Activated naive CD8-positive, alpha-beta T cell (primary cell): ENCODE measurements around the gene HMCES.
"Not testable (repeated sequence)": the region's sequence is repeated elsewhere in the genome, so short reads cannot be mapped to it uniquely, and the experiment has no call there.

ENCODE experiments used
- H3K27ac Mint-ChIP-seq: one replicate; pipeline ENCODE4 v1.8.0; 2021; ENCODE audit warnings: mixed read lengths
- H3K27me3 Mint-ChIP-seq: one replicate; pipeline ENCODE4 v1.8.0; 2021; ENCODE audit warnings: mixed read lengths
- H3K36me3 Mint-ChIP-seq: one replicate; pipeline ENCODE4 v1.8.0; 2021; ENCODE audit warnings: mixed read lengths
- H3K4me1 Mint-ChIP-seq: one replicate; pipeline ENCODE4 v1.8.0; 2021; ENCODE audit warnings: low read depth, mixed read lengths
- H3K4me3 Mint-ChIP-seq: one replicate; pipeline ENCODE4 v1.8.0; 2021; ENCODE audit warnings: mild to moderate bottlenecking, mixed read lengths
- H3K9me3 Mint-ChIP-seq: one replicate; pipeline ENCODE4 v1.8.0; 2021; ENCODE audit warnings: low read depth, mixed read lengths

HMCES gene

GRCh38 chr3:129248286-129248979, 30.2 kb upstream of the HMCES start:
- Mint-ChIP-seq H3K27me3 (no peaks in the 10 kb centered on the region), H3K36me3 (peaks cover 6% of the 10 kb centered on the region), H3K4me3 (peak overlapping the region; percentile 97), H3K4me1 (peaks cover 39% of the 10 kb centered on the region), H3K27ac (peak overlapping the region; percentile 93), H3K9me3 (no peaks in the 10 kb centered on the region)

- Mint-ChIP-seq H3K27me3 (no peaks in the 10 kb centered on the region), H3K4me1 (peaks cover 40% of the 10 kb centered on the region), H3K9me3 (no peaks in the 10 kb centered on the region), H3K27ac (peak within 1 kb of the TSS; percentile 93), H3K36me3 (peaks cover 7% of the 10 kb centered on the region), H3K4me3 (peak within 1 kb of the TSS; percentile 97)
These were observed 29.2 kb upstream of the HMCES start, which contains the start of gene COPG1 for GRCh38 chr3:129249284-129250065. COPG1 (plus strand) TSS chr3:129249606; CDS start chr3:129249710, 104 bp downstream.

GRCh38 chr3:129252748-129253147, 25.9 kb upstream of the HMCES start:
- Mint-ChIP-seq H3K36me3 (peaks cover 7% of the 10 kb centered on the region), H3K4me1 (peaks cover 29% of the 10 kb centered on the region), H3K4me3 (no peak overlapping the region), H3K9me3 (no peaks in the 10 kb centered on the region), H3K27me3 (no peaks in the 10 kb centered on the region), H3K27ac (no peak overlapping the region)

- Mint-ChIP-seq H3K27ac (no peak overlapping the region), H3K9me3 (no peaks in the 10 kb centered on the region), H3K36me3 (peaks cover 7% of the 10 kb centered on the region)
These were observed 24.0 kb upstream of the HMCES start for GRCh38 chr3:129254536-129255230.

DNA sequence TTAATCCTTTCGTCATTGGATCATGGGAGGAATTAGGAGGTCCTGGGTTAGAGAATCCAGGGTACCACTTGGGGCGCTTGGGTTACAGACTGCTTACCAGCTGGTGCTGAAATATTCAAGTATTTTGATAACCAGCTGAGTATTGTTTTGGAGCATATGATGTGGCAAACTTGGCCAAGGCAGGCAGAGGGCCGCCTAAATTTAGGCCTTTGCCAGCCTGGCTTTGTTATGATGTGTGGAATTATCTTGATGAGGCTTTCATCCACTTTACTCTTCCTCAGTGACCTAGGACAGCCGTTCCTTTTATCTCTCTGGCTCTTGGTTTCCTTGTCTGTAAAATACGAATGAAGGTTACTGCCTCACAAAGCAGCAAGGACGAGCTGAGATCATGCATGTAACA, 22.4 kb upstream of the HMCES start:
- no peaks in the 10 kb centered on the region for H3K27me3 Mint-ChIP-seq
- peaks cover 12% of the 10 kb centered on the region for H3K4me1 Mint-ChIP-seq
- peaks cover 4% of the 10 kb centered on the region for H3K36me3 Mint-ChIP-seq
- H3K9me3 Mint-ChIP-seq: no peaks in the 10 kb centered on the region
- H3K4me3 Mint-ChIP-seq: no peak overlapping the region
- H3K27ac Mint-ChIP-seq: no peak overlapping the region

More at GRCh38 chr3:129254536-129255230, 24.0 kb upstream of the HMCES start:
- peaks cover 20% of the 10 kb centered on the region for H3K4me1 Mint-ChIP-seq
- no peaks in the 10 kb centered on the region for H3K27me3 Mint-ChIP-seq
- H3K4me3 Mint-ChIP-seq: no peak overlapping the region

GRCh38 chr3:129257609-129258008, 21.1 kb upstream of the HMCES start:
- H3K36me3 Mint-ChIP-seq: peaks cover 4% of the 10 kb centered on the region
- no peak overlapping the region for H3K4me3 Mint-ChIP-seq
- peaks cover 8% of the 10 kb centered on the region for H3K4me1 Mint-ChIP-seq
- H3K27ac Mint-ChIP-seq: no peak overlapping the region
- H3K27me3 Mint-ChIP-seq: no peaks in the 10 kb centered on the region
- no peaks in the 10 kb centered on the region for H3K9me3 Mint-ChIP-seq

GRCh38 chr3:129259612-129260477, 18.8 kb upstream of the HMCES start:
- Mint-ChIP-seq H3K4me3 (no peak overlapping the region), H3K9me3 (no peaks in the 10 kb centered on the region), H3K4me1 (peaks cover 7% of the 10 kb centered on the region), H3K36me3 (peaks cover 6% of the 10 kb centered on the region), H3K27me3 (no peaks in the 10 kb centered on the region), H3K27ac (peak overlapping the region; percentile 41)

- peaks cover 7% of the 10 kb centered on the region for H3K4me1 Mint-ChIP-seq
- H3K9me3 Mint-ChIP-seq: no peaks in the 10 kb centered on the region
- H3K27me3 Mint-ChIP-seq: no peaks in the 10 kb centered on the region
- no peak overlapping the region for H3K4me3 Mint-ChIP-seq
- H3K27ac Mint-ChIP-seq: no peak overlapping the region
- peaks cover 6% of the 10 kb centered on the region for H3K36me3 Mint-ChIP-seq
These were observed 18.1 kb upstream of the HMCES start for GRCh38 chr3:129260606-129261005.

DNA sequence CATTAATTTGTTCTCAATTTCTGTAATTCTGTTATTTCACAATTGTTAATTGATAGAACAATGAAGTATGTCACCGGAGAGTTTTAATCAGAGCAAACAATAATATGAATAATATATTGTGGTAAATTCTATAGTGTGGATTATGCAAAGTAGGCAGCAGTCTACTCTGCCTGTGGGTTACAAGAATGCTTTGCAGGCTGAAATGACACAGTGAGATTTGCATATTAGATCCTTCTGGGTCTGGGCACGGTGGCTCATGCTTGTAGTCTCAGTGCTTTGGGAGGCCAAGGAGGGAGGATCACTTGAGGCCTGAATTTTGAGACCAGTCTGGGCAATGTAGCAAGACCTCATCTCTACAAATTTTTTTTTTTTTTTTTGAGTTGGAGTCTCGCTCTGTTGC, 16.8 kb upstream of the HMCES start:
- no peaks in the 10 kb centered on the region for H3K9me3 Mint-ChIP-seq
- peaks cover 7% of the 10 kb centered on the region for H3K4me1 Mint-ChIP-seq
- no peaks in the 10 kb centered on the region for H3K27me3 Mint-ChIP-seq
- peaks cover 6% of the 10 kb centered on the region for H3K36me3 Mint-ChIP-seq
- no peak overlapping the region for H3K27ac Mint-ChIP-seq
- no peak overlapping the region for H3K4me3 Mint-ChIP-seq

GRCh38 chr3:129263161-129263910, 15.3 kb upstream of the HMCES start:
- Mint-ChIP-seq H3K27me3 (no peaks in the 10 kb centered on the region), H3K4me1 (peaks cover 7% of the 10 kb centered on the region), H3K4me3 (no peak overlapping the region), H3K36me3 (peaks cover 6% of the 10 kb centered on the region), H3K9me3 (no peaks in the 10 kb centered on the region), H3K27ac (no peak overlapping the region)

DNA sequence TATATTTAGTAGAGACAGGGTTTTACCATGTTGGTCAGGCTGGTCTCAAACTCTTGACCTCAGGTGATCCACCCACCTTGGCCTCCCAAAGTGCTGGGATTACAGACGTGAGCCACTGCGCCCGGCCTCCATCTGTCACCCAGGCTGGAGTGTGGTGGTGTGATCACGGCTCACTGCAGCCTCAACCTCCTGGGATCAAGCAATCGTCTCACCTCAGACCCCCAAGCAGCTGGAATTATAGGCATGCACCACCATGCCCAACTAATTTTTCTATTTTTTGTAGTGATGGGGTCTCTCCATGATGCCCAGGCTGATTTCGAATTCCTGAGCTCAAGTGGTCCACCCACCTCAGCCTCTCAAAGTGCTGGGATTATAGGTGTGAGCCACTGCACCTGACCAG, 13.7 kb upstream of the HMCES start:
- not testable (repeated sequence) for H3K36me3 Mint-ChIP-seq, H3K9me3 Mint-ChIP-seq, H3K27ac Mint-ChIP-seq, H3K27me3 Mint-ChIP-seq, H3K4me1 Mint-ChIP-seq, H3K4me3 Mint-ChIP-seq

DNA sequence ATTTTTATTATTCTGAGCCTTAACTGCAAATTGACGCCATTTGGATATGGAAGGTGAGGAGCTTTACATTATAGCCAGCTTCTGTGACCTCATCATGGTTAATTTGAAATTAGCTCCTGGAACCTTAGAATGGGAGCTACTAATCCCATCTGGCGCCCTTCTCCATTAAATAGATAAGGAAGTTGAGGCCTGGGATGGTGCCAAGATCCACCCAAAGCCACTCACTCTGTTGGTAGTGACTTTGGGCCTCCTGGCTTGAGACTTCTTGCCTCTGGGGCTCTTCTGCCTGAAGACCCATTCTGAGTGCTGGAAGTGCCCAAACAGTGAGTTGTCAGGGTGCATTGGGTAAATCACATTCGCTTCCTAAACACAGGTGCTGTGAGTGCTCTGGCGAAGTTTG, 12.0 kb upstream of the HMCES start:
- Mint-ChIP-seq H3K27me3 (no peaks in the 10 kb centered on the region), H3K4me1 (peaks cover 4% of the 10 kb centered on the region), H3K9me3 (no peaks in the 10 kb centered on the region), H3K36me3 (peaks cover 6% of the 10 kb centered on the region), H3K4me3 (no peak overlapping the region), H3K27ac (no peak overlapping the region)

- no peaks in the 10 kb centered on the region for H3K27me3 Mint-ChIP-seq
- H3K36me3 Mint-ChIP-seq: peaks cover 4% of the 10 kb centered on the region
These were observed 10.3 kb upstream of the HMCES start for GRCh38 chr3:129268396-129268795.

DNA sequence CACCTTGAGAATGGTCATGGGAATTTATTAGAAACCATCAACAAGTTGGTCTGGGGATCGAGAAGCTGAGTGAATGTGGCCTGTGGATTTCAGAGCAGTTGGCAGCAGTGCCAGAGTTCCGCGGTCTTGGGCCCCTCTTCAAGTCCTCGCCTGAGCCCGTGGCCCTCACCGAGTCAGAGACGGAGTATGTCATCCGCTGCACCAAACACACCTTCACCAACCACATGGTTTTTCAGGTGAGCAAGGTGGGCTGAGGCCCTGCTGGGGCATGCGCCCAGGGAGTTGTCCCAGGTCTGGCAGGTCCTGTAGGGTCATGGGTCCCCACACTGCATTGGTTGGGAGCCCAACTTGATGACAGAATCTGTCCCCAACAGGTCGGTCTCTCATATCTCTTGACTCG, 7.0 kb upstream of the HMCES start:
- no peaks in the 10 kb centered on the region for H3K9me3 Mint-ChIP-seq
- no peak overlapping the region for H3K27ac Mint-ChIP-seq
- no peaks in the 10 kb centered on the region for H3K4me1 Mint-ChIP-seq
- no peaks in the 10 kb centered on the region for H3K36me3 Mint-ChIP-seq
- no peak overlapping the region for H3K4me3 Mint-ChIP-seq
- no peaks in the 10 kb centered on the region for H3K27me3 Mint-ChIP-seq

More at GRCh38 chr3:129268396-129268795, 10.3 kb upstream of the HMCES start:
- Mint-ChIP-seq H3K4me3 (no peak overlapping the region), H3K4me1 (no peaks in the 10 kb centered on the region), H3K27ac (no peak overlapping the region), H3K9me3 (no peaks in the 10 kb centered on the region)
